Activated CD4-positive, CD25-positive, alpha-beta regulatory T cell treated with anti-CD3 and anti-CD28 coated beads, Interleukin-2, amount 50 U/mL, for 24 hours (primary cell): Measurements from ENCODE around the gene TENM3.

ENCODE experiments used
- ATAC-seq, 2 donors: fragments of 150-1000 bp; cut with Tn5 transposase; one replicate each; pipeline ENCODE4 v1.10.0; 2021; ENCODE audit warnings: mild to moderate bottlenecking in 1 of 2, moderate library complexity in 1 of 2

Gene TENM3

GRCh38 chr4:182531555-182532162 lies 288.5 kb downstream of the TENM3 start:
- ATAC-seq: no peak

DNA sequence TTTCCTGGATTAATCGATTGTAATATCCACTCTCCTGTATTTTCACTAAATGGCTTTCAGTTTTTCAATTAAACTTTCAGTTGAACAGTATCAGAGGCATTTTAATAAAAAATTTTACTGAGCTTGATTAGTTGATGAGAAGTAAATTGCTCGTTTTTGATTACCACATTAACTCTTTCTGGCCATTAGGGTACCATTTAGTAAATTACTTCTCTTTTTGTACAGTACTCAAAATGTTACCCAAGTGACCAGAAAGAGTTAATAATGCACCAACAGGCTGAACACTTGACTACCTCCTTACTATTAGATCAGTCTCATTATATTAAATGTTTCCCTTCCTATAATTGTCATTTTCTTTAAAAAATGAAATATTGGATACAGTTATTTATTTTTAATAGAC lies 289.2 kb downstream of the TENM3 start:
- ATAC-seq: no peak

- ATAC-seq: peak in 1 of 2 donors; percentile 36
Observed at GRCh38 chr4:182533964-182534363, 290.8 kb downstream of the TENM3 start.

DNA sequence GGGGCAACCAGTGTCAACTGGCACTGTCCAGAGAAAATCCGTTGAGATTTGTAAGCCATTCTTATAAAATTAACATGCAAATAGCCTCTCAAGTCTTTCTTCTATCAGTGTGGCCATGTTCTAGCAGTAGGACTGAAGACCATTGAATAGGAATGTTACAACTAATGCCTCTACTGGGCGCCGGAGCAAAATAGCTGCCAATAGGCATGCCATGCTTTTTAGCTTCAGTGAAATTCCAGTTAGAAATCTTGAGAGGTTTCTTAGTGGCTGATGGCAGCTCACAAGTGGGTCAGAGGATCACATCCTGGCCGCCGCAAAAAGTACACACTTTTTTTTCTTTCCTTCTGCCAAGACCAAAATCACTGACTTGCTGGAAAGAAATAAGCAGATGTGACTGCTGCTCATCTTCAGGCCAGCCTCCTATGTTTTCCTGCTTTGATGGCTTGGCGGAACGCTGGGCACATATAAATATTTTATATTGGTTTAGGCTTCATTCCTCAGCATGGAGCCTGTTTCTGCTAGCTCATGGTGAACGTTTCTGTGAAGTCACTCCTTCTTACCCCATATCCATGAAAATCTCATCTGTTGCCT lies 293.1 kb downstream of the TENM3 start:
- no peak for ATAC-seq

- no peak for ATAC-seq
Observed at GRCh38 chr4:182537031-182537795, 294.0 kb downstream of the TENM3 start.

DNA sequence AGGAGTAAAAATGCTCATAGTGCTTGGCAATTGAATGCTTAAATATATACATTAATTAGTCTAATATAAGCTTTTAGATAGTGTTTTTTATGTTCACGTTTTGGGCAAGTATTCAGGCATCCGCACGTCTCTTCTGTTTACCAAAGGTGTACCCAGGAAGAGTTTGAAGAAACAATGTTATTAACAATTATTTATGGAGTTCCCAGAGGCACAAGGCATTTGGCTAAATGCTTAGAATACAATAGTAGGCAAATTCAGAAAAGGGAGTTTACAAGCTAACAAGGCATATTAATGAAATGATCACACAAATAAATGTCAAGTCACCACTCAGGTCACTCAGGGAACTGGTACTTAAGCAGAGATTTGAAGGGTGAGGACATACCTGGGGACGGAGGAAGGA lies 294.8 kb downstream of the TENM3 start:
- no peak for ATAC-seq

- ATAC-seq: no peak
Observed at GRCh38 chr4:182540496-182540895, 297.3 kb downstream of the TENM3 start.

- no peak for ATAC-seq
Observed at GRCh38 chr4:182547435-182547834, 304.2 kb downstream of the TENM3 start.

DNA sequence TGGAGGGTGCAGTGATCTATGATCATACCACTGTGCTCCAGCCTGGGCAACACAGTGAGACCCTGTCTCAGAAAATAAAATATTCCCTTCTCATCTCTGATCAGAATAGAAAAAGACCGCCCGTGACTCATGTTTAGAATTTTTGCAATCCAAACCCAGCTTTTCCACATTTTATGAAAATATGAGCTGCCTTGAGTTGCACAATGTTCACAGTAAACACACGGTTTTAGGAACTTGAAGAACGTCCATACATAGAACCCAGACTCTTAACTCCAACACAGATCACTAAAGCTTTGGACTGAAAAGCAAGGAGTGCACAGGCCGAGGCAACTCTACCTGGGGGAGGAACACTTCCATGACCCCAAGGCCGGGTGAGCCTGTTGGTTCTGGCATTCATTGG lies 305.0 kb downstream of the TENM3 start:
- ATAC-seq: no peak

DNA sequence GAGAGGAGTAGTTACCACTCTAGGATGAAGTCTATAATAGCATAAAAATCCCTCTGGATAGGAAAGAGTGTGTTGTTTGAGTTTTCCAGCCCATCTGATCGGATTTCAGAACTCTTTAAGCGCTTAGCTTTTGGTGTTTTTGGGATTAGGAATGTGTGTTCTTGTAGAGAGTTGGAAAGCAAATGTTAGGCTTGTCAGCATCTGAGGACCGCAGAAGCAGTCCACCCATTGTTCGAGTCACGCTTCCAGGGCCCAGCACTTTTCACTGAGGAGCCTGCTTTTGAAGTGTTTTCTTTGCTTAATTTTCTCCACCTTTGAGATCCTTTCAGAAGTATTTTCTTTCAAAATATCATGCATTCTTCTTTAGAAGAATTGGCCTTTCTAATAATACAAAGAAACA lies 306.2 kb downstream of the TENM3 start:
- no peak for ATAC-seq

DNA sequence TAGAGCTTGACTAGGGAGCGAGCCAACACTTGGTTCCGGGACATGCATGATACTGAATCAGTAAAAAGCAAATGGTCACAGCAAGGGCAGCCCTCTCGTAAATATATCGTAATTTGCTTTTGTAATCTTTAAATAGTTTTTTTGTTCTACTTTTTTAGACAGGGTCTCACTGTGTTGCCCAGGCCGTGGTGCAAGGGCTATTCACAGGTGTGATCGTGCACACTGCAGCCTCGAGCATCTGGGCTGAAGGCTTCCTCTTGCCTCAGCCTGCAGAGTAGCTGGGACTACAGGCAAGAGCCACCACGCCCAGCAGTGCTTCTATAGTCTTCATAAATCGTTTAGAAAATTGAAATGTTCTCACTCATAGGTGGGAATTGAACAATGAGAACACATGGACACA lies 309.7 kb downstream of the TENM3 start:
- no peak for ATAC-seq

- no peak for ATAC-seq
Observed at GRCh38 chr4:182553653-182554052, 310.5 kb downstream of the TENM3 start.

GRCh38 chr4:182554736-182555135 lies 311.5 kb downstream of the TENM3 start:
- ATAC-seq: no peak

- no peak for ATAC-seq
Observed at GRCh38 chr4:182555997-182556418, 312.8 kb downstream of the TENM3 start.

- ATAC-seq: no peak
Observed at GRCh38 chr4:182556580-182556979, 313.4 kb downstream of the TENM3 start.

DNA sequence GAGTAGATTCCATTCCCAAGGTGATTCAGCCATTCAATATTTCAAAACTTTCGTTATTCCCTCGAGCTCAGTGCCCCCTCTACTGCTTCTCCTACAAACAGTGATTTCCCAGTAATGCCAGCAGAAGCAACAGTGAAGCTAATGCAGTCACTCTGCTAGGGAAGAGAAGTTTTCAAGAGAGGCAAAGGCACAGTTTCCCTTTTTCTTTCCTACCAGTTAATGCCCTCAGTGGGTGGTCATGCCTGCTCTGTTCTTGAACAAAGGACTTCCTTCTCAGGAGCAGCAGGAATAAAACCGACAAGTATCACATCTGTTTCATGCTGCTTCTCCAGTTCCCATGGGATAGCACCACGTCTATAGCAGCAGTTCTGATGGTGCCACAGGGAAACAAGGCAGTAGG lies 317.2 kb downstream of the TENM3 start:
- ATAC-seq: no peak

DNA sequence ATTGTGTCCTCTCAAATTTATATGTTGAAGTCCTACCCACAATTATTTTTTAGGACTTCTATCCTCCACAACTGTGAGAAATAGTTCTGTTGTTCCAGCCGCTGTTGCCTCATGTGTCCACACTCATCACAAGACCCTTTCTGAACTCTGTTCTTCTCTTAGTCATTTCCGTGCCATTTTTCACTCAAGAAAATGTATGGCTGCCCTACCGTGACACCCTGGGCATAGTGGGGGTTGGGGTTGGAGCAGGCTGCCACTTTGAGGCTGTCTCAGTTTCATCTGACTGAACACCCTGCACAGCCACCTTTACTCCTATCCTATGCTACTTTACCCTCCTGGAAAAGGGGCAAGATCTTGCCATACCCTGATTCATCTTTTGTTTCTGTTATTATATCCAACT lies 319.1 kb downstream of the TENM3 start:
- no peak for ATAC-seq

- ATAC-seq: no peak
Observed at GRCh38 chr4:182564724-182565369, 321.6 kb downstream of the TENM3 start.

DNA sequence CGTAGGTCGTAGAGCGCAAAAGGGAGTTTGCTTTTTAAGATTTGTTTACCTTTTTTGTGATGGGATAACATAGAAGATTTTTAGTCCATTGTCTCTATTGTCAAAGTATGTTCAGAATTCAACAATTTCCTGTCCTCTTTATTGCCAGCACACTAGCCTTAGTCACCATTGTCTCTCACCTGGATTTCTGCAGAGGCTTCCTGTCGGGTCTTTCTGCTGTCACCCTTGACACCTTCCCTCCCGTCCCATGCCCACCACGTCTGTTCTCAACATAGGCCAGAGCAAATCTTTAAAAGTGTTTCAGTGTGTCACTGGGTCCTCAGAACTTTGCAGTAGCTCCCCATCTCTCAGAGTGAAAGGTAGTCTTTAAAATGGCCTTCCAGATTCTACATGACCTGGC lies 323.9 kb downstream of the TENM3 start:
- no peak for ATAC-seq

GRCh38 chr4:182569561-182569960 lies 326.4 kb downstream of the TENM3 start:
- no peak for ATAC-seq

DNA sequence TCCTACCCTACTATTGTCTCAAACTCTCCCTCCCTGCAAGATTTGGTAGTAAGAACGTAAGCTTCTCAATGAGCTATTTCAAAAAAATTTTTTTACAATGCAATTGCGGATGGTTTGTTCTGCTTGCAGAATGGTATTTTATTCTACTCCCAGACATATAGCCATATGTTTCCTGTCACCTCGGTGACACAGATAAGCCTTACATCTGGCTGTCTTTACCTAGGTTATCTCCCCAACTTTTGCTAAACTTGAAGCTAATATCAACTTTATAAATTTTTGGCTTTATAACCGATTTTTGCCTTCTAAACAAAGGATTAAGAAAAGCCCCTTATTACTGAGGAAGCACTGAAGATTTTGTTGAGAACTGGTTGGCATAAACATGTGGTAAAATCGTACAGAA lies 331.5 kb downstream of the TENM3 start:
- no peak for ATAC-seq

DNA sequence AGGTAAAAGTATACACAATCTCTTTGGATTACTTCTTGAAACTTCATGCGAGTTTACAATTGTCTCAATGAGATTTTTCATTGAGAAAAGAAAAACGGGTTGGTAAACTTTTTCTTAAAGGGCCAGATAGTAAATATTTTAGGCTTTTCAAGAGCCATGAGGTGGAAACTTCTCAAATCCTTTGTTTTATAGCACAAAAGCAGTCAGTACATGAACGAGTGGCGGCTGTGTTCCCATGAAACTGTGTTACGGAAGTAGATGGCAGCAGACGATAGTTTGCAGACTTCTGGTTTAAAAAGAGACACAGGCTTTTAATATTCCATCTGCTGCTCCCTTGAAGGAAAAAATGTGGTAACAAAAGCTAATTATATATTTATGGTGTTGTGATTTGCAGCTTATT lies 332.0 kb downstream of the TENM3 start:
- no peak for ATAC-seq

DNA sequence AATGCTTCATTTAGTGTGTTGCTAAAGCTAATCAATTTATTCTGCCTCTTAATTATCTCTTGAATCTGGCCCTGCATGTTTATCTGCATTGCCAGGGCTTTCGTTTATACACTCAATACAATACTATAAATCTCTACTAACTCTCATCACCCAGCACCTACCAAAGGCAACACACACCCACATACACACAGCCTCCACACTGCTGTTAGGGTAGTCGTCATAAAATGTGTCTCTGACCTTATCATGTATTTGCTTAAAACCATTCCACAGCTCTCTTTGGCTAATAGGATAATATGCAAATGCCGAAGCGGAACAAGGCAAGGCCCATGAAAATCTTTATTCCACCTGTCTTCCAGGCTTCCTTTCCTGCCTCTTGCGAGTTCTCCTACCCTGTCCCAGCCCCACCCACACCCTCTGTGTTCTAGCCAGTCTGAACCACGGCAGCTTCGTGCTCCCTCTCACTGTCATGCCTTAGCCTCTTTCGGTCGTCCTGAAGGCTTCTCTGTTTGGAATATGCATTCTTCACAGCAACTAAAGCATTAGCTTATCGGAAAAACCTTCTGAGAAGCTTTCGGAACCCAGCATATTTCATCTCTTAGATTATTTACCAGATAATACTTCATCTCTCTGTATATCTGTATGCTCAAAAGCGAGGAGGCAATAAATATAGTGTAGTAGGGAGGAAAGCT lies 333.5 kb downstream of the TENM3 start:
- no peak for ATAC-seq
